Kidney capillary endothelial cell (primary cell): ENCODE data around the gene METTL6.
"Not testable (repeated sequence)": the region's sequence is repeated elsewhere in the genome, so short reads cannot be mapped to it uniquely, and the experiment has no call there.

Source experiments
- DNase-seq: peaks from one replicate; pipeline ENCODE4 v3.0.0-alpha.2; 2018; ENCODE audit warnings: low spot score

The METTL6 gene, protein sequence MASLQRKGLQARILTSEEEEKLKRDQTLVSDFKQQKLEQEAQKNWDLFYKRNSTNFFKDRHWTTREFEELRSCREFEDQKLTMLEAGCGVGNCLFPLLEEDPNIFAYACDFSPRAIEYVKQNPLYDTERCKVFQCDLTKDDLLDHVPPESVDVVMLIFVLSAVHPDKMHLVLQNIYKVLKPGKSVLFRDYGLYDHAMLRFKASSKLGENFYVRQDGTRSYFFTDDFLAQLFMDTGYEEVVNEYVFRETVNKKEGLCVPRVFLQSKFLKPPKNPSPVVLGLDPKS

DNA sequence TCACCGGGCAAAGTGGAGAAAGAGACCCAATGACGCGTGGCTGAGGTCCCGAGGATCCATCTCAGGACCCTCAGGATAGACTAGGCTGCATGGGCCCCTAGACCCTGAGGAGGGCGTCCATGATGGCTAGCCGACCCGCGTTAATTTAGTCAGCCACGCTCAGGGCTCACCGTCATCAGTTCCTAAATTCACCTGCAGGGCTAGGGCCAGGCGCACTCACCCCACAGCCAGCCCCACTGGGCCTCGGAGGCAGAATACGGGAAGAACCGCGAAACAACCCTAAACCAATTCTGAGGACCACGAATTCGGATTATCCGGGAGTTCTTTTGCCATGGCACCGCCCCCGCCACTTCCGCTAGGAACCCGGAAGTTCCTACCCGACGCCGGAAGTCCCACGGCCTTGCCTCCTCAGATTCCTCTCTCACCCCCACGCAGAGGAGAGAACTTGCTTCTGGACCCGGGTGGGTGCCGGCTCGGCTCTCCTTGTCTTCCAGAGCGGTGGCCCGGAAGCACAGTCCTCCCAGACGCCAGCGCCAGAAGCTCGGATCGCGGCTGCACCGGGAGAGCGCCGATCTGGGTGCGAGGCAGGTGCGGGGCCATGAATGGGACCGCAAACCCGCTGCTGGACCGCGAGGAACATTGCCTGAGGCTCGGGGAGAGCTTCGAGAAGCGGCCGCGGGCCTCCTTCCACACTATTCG is at the start of gene METTL6, which contains the start of gene EAF1:
TSS of gene METTL6 (minus strand) at position 363 of the 699 bp plus-strand sequence. CDS start 1,033 bp downstream, outside the sequence.
TSS of gene EAF1 (plus strand) at position 417 of the 699 bp plus-strand sequence. CDS start at position 599, 182 bp downstream.
- peak; percentile 70 for DNase-seq

DNA sequence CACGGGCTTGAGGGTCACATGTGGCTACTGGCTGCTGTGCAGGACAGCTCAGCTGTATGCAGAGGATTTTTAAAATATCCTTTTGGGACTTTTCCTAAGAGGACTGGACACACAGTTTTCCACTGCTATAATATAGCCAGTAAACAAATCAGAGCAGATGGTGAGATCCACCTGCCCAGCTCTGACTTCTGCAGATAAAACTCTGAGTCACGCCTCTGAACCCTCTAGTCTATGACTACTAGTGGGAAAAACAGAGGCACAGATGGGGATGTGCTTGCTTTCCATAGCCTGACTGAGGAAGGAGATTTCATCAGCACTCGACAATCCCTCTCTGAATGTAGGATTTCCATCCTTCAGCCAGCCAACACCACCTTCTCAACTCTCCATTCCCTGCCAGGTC is 49.0 kb upstream of the METTL6 start:
- no peak for DNase-seq

DNA sequence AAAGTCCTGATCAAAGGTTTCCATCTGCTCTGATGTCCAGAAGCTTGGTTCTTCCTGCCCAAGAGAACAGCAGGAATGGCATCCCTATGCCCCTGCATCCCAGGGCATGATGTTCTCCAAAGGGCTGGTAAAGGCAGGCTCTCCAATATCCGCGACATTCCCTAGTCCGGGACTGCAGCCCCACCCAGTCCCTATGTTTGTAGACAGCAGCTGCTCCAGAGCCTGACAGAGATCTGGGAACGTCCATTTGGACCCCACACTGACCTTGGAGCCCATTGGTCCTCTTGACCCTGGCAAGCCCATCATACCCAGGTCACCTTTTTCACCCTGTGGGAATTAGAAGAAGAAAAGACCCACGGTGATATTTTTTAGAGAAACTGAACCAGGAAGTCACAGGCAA is 47.8 kb upstream of the METTL6 start:
- DNase-seq: no peak

DNA sequence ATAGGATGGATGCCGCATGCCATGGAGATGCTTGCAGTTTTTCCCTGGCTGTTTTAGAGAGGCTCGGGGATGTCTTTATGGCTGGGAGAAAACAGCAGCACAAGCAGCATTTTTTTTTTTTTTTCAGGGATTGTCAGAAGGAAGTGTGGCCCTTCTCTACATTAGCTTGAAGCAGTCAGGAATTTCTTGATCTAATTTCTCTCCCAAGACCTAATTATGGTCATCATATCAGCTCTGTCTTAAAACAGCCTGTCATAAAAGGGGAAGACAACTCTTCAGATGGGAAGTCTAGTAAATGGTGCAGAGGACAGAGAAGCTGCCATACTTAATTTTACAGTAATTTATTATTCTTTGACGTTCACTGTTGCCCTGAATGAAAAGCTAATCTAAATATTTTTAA is 44.5 kb upstream of the METTL6 start:
- no peak for DNase-seq

DNA sequence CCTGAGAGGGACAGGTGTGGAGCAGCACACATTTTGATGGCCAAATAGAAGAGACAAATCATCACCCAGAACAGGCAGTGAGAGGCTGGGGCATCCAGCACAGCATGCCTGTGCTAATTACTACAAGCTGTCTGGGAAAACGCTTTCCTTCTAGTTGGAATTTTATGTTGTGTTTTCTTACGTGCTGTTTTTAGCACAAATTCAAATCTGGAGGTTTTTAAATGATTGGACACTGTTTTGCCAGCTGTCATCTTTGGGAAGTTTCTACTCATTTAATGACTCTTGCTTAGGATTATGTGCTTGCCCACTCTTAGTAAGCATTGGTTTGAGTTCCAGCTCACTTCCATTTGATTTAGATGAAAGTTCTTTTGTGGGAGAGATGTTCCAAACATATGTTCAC is 43.5 kb upstream of the METTL6 start:
- DNase-seq: no peak

DNA sequence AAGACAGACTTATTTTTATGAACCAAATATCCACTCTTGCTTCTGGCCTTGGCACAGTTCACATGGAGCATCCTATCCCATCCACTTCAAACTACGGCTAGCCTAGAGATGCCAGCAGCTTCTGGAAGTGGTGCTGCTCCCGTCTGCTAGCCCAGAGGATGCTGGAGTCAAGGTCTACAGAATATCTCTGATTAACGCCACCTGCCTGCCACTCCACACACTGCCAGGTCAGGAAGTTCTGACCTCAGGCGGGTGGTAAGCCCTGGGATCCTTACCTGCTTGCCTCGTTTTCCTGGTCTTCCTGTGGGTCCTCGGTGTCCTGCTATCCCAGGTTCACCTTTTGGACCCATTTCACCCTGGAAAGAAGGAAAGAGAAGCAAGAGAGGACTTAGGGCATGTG is 42.9 kb upstream of the METTL6 start:
- no peak for DNase-seq

DNA sequence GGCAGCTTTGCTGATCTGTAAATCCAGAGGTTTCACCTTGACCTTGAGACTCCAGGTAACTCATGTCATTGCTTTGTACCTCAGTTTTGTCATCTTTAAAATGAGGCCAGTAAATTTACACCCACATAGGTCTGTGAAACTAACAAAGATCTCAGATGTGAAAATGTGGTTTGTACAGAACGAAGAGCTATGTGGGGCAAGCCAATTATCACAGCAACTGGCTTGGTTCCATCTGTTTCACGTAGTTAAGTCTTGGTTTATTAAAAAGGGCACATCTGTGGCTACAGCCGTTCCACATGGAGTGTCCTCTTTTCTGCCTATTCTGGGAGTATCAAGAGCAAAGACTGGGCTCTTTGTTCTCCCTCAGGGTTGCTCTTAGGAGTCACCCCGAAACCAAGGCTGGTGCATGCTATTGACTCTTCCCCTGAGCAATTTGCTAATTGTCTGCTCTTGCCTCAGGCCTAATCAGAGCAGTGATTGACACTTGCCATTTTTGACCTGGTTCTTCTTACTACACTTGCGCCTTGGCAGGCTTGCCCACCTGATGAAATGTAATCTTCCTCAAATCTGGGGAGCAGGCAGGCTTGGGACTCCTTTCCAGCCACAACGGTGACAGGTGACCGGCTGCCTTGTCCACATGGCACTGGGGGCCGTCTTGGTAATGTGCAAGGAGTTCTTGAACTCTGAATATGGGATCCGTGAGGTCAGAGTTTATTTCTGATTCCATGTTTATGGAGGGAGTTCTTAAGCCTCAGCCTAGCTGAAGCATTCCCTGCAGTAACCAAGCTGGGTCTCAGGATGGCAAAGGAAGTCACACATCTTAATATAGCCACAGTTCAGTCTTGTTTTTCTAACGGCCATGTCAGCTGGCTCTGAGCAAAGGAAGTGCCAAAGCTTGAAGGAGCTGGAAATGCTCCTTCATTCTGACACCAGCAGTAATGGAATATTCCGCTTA is 40.2 kb upstream of the METTL6 start:
- no peak for DNase-seq

DNA sequence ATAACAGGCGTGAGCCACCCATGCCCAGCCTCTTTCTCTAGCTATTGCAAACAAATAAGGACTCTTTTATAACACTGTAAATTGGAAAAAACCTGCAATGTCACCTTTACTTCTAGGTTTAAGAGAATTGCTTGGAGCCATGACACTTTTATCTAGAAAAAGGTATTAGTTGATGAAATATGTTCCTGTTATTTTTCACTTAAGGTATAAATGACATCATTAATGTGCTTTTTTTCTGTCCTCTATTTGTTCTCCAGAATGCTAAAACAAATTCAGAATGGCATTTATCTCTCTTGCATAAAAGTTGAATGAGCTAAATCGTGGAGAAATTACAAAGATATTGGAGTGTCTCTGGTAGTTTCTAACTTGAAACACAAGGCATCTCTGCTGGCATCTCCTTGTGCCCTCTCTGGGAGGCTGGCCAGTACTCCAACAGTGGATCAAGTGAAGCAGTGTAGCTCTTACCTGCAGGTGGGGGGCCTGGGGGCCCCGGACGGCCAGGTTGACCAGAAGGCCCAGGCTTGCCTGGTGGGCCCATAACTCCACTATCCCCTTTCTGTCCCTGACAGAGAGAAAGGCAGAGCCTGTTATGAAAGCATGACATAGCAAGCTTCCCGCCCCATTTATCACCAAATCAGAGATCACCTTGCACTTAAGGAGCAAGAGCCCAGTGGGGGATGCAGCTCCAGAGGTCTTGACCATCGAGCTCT is 38.7 kb upstream of the METTL6 start:
- no peak for DNase-seq

DNA sequence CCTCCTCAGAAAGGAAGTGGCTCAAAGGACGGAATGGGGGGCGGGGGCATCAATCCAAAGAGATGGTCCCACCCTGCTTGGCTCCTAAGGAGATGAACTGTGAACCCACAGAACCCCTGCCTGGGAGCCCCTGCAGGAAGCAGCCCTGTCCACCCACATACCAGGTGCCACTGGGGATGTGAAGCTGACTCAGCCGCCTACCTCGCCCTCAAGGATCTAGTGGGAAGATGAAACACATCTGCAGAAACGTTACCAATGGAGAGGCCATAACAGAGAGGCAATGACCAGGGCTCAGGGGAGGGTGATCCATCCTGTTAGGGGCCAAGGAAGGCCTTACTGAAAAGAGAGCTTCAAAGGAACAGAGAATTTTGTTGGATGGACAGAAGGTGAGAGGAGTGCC is 35.1 kb upstream of the METTL6 start:
- DNase-seq: no peak

DNA sequence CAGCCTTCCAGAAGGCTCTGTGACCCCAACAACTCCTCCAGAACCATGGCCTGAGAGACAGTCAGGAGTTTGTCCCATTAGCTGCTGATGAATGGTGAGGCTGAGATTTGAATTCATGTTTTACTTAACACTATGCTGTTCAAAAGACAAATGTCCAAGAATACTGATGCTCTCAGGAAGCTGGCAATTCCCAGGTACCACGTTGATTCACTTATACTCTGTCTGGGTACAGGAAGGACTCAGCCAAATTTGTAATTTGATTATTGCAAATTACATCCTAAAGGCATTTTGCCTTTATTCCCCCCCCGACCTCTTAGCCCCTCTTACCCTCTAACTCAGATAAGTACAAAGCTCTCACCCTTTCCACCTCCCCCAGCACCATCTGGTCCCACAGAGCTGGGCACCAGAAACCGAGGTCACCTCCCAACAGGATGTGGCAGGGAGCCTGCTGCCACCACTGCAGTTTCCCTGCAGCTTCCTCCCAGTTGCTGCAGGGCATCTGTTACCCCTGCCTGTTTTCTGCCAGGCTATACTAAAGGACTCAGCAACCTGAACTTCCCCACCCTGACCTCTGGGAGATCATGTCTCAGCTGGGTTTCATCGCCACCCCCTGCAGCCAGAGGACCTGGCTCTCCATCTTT is 33.7 kb upstream of the METTL6 start:
- DNase-seq: no peak

DNA sequence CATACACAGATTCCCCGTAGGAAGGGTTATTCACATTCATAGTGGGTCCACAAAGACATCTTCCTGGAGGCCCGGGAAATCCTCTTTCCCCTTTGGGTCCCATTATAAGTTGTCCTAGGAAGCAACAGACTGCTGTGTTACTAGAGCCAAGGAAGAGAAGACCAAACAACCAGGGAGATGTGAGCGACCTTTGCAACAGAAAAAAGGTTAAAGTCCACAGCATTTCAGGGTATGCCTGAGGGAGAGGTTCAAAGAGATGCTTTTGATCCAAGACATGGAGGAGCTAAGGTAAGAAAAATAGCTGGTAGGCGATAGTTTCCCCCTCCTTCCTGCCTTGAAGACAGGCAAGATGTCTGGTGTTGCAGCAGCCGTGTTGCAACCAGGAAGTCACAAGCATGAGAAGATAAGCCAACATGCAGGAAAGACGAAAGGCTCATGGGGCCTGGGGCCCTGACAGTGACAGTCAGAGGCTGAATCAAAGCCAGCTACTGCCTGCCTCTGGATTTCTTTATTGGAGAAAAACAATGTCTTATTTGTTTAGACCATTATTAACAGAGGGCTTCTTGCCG is 31.0 kb upstream of the METTL6 start:
- DNase-seq: no peak

DNA sequence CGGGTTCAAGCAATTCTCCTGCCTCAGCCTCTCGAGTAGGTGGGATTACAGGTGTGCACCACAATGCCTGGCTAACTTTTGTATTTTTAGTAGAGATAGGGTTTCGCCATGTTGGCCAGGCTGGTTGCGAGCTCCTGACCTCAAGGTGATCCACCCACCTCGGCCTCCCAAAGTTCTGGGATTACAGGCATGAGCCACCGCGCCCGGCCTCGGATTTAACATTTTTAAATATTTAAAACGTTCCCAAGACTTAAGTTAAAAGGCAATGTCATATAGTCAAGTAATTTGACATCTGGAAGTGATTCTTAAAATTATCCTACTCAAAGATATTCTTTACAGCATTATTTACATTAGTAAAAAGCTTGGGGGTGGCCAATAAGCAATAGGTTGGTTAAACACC is 29.6 kb upstream of the METTL6 start:
- DNase-seq: not testable (repeated sequence)

DNA sequence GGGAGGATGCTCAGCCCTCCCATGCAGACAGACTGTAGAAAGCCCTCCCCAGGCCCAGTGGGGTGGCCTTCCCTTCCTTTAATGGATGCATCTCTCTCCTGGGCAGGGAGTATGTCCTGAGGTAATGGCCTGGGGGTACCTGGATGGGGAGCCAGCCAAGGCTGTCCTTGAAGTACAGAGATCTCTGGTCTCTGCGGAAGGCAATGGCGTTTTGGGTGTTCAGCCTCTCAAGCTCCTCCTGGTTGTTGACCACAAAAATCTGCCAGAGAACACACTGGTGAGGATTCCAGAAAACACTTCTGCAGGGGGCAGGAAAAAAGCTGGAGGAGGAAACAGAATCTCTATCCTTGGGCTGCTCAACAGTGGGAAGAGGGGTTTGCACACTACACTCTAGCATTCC is 29.0 kb upstream of the METTL6 start:
- no peak for DNase-seq

DNA sequence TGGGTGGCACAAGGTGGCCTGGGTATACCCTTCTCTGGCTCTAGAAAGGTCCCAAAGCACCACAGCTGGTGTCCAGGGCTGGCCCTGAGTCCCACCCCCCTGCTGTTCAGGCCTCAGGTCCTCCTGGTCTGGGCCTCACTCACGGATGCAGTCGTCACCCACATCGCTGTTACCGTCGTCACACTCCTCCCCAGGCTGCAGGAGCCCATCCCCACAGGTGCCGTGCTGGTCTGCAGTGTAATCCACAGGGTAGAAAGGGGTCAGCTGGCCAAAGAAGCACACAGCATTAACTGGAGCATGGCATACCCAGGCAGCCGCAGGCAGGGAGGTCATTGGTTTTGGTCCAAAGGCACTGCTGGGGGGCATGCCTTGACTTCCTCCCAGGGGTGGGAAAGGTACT is 28.4 kb upstream of the METTL6 start:
- no peak for DNase-seq

DNA sequence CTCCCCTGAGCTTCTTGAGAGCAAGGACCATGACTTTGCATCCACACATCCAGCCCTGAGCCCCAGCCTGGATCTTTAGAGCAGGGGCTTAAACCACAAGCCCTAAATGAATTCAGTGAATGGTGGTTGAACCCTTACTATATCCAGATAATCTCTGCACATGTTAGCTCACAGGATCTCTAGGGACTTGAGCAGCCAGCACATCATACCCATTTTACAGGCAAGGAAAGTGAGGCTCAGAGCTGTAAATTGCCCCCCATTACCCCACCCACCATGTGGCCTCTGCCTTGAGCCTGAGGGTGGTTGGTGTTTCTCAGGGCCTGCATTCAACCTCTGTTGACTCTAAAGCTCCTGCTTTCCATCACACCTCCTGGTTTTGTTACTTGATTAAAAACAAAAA is 27.6 kb upstream of the METTL6 start:
- DNase-seq: no peak

DNA sequence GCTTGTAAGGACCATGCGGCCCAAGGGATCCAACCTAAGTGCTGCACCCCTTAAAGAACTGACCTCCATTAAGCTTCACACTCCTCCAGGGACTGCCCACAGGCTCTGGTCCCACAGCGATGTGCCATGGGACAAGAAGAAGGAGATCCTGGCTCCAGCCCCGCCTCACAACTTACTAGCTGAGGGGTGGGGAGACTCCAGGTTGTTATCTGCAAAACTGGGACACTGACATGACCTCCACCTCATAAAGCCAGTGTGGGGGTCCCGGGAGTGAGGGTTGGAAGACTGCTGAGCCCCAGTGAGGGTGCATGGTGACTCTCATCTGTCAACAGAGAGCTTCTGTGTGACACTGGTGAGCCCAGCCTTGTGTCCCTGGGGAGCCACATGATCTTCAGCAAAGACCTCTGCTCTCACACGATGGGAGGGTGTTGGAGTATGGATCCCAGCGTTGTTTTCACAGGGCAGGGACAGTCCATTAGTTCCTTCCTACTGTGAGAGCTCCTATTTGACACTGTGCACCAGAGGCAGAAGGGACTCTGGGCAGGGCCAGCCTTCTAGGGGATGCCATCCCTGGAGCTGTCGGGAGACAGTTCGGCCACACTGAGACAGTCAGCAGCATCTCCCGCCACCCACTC is 26.8 kb upstream of the METTL6 start:
- no peak for DNase-seq

DNA sequence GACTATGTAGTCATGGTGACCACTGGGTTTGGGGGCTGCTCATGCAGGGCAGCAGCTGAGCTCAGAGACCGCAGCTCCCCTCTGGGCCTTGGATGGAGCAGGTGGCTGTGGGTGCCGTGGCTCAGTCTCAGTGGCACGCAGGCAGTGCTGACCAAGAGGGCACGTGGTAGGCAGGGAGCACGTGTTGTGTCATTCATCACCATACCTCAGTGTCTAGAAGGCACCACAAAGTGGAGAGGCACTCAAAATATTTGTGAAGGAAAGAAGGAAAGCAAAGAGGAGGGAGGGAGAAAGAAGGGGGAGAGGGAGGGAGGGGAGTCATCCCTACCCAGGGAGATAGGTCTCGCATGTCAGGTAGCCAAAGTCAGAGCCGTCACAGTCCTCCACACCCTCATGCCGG is 26.2 kb upstream of the METTL6 start:
- DNase-seq: no peak

DNA sequence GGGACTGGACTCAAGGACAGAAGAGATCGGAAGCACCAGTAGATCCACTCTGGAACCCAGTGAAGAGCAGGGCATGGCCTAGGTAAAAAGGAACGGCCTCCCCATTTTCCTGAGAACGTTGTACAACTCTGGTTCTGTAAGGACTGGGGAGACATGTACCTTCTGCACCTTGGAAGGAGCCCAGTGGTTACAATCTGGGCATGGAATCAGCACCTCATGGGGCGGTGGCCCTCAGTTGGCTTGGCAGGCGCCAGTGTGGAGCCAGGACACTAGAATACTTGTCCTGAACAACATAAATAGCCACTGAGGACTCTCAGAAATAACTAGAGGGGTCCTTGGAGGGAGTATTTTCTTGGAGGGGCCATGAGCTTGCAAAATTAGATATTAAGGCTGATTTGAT is 25.6 kb upstream of the METTL6 start:
- no peak for DNase-seq

DNA sequence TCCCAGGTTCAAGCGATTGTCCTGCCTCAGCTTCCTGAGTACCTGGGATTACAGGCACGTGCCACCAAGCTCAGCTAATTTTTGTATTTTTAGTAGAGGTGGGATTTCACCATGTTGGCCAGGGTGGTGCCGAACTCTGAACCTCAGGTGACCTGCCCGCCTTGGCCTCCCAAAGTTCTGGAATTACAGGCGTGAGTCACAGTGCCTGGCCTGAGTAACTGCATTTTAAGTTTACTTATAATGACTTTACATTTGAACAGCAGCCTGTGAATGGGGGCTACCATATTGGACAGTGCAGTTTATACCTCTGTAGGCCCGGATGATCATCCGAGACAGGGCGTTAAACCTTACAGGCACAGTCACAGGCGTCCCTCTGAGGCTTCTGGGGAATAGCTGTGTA is 24.8 kb upstream of the METTL6 start:
- DNase-seq: no peak
